Measurements from ENCODE around the gene AGMO.

The AGMO gene
- total RNA-seq, result 0 to 0.07 reads per million in 2 donors

DNA sequence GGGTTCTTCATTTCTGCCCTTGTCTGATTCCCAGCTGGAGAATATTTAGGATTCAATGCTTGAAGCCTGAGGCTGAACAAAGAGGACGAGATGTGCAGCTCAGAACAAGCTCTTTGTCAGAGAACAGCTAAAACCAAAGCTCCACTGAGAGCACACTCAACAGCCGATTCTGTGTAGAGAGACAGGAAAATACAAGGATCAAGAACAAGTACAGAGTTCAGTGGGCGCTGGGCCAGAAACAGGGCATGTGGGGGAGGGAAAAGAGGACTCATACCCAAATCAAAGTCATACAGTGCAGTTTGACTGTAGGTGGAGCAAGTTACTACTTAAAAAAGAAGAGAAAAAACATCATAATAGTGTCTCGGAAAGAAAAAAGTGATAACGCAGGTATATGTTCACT lies at the start of gene AGMO:
Gene AGMO, minus strand, starts transcription at position 181 of the 400 bp plus-strand sequence.
- no peak for DNase-seq

DNA sequence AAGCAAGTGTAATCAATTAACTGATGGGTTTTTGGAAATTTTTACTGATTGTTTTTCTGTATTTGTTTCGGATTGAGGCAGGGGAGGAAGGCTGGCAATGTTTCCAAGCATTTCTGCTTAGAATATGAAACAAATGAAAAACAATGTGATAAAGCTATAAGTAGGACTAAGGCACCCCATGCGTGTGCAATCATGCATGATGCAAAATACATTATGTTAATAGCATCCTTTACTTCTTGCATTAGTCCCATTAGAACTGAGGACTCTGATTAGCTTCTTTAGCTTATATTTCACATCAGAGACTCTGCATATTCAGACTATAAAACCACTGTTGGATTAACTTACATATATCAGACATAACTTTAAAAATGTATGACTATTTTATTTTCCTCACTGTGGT lies 48.7 kb upstream of the AGMO start:
- no peak for DNase-seq

DNA sequence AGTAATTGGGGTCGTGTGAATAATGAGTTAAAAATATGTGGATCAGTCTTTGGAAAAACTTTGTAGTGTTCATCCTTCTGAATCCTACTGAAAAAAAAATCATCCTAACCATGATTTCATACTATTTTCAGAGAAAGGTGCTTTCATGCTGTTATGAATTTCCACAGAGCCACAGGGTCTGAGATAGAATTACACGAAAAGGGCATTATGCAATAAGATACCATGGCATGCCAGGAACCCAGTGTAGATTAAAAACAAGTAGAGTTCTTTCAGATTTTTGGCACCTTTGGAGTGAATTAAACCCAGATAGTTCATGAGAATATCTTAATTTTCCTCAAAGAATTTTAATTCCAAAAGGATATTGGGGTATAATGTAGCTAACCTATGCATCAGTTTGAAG lies 47.5 kb upstream of the AGMO start:
- no peak for DNase-seq

DNA sequence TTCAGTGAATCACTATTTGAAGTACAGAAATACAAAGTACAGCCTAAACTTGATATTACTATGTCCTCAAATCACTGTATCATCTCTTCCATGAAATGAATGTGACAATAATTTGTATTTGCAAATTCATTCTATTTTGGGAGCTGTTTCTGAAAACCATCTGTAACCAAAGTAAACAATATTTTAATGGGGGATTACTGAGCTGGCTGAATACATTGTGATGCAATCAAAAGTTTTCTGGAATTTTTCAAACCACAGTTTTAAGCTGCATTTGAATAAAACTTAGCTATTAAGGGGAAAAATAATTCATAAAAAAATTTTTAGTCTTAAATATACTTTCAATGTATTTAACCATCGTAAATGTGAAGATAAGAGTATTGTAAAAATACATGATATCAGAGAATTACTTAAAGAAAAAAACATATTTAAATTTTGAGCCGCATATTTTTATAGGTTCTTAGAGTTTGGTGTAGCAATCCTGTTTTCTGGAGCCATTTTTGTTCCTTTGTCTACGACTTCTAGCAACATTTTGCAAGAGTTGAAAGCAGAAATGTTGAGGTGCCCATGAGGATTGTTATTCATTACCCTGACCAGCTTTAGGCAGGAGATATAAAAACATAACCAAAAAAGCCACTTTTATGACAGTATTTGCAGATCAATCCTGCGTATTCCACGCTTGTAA lies 45.9 kb upstream of the AGMO start:
- DNase-seq, result no peak

DNA sequence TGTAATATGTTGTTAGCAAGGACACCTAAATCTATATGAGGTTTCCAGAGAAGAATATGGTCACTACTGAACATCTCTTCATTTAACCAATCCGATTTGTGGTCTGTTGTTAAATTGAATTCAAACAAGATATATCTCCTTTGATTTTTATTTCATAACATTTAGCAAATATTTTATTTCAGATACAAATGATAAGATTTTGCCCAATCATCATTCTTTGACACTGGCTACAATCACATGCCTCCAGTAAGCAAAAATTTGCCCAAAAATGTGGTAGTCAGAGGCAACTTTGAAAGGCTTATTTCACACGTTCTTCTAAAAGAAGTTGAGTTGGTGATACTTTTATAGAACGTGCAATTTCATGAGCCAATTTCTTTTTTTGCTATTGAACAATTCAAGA lies 44.7 kb upstream of the AGMO start:
- no peak for DNase-seq

DNA sequence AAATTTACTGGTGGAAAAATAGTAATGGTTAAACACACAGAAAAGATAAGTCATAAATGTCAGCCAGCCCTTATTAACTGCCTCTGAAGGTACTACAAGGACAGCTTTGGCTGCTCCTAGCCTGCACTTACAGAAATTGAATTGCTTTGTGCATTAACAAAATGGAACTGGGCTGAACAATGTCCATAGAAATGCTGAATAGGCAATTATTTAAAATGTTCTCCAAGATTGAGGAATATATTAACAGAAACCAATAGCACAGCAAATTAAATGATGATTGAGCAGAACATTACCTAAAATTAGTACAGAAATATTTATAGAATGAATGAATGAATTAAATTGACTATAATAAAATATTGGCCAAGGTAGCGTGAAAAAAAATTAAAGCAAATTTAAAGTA lies 42.4 kb upstream of the AGMO start:
- no peak for DNase-seq

DNA sequence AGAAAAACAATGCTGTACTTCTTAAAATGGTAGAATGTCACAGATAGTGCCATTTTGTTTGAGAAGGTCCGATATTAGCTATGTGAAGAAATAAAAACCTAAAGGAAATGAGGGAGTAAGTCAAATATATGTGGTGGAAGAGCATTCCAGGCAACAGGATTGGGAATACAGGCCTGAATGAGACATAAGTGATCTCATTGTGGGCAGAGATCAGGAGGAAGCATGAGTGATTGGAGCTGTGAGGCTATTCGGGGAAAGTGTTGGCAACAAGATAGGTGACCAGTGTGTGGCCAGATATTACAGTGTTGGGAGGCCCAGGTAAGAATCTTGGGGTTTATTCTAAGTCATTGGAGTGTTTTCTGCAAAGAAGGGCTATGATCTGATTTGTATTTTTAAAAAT lies 41.3 kb upstream of the AGMO start:
- no peak for DNase-seq

DNA sequence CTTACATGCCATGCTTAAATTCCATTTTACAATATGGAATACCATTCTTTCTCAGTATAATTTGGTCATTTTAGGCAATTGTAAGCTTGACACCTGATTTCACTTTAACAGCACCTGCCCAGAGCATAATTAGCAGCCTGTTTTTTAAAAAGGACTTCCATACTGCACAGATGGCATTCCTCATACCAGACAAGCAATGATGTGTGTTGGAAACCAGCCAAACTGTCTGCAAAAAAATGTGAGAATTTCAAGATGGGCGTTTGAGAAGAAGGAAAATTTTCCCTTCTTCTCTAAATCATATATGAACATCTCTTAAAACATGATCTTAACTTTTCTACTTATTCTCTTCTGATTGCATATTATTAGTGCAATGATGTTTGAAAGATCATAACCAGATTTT lies 40.4 kb upstream of the AGMO start:
- no peak for DNase-seq

DNA sequence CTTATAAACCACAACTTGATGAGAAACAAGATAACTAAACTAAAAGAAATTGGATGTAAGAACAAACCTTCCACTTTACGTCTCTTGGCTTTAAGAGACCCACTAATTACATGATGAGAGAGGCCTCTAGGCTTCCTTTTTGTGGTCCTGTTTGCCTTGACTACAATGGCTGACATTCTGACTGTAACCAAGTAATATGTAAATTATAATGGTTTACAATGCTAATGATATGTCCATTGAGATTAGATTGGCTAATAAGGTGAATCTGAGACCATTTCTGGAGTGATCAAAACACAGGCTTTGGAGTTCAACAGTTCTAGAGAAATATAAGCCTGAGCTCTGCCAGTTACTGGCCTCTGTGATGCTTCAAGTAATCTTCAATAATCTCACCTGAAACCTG lies 39.4 kb upstream of the AGMO start:
- no peak for DNase-seq

DNA sequence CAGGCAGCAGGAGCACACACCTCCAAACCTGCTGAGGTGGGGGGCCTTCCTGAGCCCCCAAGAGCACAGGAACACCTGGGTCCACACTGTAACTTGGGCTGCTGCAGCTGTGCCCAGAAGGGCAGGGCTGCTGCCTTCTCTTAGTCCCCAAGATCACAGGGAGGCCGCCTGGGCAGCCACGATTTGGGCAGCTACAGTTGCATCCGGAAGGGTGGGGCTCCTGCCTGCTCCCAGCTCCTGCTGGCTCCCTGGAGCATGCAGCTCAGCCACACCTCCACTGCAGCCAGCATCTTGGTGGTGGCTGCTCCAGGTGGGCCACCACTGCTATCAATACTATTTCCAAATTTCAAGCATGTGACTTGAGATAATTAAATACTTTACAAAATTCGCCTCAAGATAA lies 38.5 kb upstream of the AGMO start:
- no peak for DNase-seq

DNA sequence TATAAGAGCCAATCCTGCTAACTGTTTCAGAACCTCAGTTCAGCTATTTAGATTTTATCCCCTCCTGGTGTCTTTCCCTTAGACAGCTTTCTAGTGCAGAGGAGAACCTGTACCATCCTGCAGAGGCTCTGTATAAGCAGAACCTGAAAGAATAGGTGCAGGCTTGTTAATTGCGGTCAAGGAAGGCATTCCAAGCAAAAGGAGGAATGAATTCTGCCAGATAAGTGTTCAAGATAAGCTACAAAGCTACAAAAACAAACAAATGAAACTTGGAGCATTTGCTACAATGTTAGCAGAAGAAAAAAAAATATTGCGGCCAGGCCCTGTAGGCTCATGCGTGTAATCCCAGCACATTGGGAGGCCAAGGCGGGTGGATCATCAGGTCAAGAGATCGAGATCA lies 32.6 kb upstream of the AGMO start:
- DNase-seq, result no peak

DNA sequence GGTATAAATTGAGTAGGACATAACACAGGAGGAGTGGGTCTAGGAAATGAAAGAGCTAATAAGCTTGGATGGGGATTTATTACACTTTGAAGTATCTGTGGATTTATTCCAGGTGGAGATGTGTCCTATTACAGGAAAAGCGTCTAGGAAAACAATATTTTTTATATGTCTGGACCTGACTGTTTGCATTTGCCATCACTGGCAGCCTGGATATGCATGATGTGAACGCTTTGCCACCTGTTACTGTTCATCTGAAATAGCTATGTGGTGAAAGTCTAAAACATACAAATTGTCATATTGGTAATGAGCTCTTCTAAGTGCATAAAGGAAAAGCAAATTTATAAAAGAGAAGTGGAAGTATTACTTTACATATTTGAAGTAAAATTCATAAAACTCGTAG lies 31.6 kb upstream of the AGMO start:
- DNase-seq, result no peak

DNA sequence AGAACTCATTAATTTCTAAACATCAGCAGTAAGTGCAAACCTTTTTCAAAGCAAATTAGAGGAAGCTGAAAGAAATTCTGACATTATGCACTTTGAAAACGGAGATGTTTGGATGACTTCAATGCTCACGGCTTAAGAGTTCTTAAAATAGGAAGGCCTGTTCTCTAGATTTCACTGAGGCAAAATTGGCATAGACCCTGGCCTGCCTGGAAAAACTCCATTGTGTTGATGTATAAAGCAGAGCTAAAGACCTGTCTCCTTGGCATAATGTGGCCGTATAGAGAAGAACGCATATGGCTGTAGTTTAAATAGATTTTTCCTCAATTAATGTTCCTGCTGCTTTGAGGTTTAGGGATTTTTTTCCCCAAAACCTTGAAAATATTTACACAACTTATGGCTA lies 24.5 kb upstream of the AGMO start:
- DNase-seq, result no peak

DNA sequence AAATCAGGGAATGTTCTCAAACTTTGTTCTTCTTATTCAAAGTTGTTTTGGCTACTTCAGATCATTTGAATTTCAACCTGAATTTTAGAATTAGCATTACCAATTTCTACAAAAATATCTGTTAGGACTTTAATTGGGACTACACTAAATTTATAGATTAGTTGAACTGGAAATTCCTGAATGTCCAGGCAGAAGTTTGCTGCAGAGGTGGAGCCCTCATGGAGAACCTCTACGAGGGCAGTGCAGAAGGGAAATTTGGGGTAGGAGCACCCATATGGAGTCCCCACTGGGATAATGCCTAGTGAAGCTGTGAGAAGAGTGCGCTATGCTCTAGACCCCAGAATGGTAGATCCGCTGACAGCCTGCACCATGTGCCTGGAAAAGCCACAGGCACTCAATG lies 22.8 kb upstream of the AGMO start:
- no peak for DNase-seq

DNA sequence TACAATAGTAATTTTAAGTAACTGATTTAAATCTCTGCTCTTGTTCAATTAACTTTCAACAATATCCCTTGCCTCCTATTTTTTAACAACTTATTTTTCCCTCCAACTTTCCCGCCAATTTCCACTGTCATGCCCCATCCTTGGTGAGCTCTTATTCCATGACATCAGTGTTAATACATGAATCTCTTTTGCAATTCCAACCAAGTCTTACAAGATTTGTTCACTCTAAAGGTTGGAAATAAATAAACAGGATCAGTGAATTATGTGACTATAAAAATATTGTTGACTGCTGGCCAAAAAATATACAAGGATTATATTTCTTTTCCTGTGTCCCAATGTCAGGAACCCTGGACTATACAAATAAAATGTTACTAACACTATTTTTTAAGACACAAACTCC lies 21.0 kb upstream of the AGMO start:
- DNase-seq, result no peak

DNA sequence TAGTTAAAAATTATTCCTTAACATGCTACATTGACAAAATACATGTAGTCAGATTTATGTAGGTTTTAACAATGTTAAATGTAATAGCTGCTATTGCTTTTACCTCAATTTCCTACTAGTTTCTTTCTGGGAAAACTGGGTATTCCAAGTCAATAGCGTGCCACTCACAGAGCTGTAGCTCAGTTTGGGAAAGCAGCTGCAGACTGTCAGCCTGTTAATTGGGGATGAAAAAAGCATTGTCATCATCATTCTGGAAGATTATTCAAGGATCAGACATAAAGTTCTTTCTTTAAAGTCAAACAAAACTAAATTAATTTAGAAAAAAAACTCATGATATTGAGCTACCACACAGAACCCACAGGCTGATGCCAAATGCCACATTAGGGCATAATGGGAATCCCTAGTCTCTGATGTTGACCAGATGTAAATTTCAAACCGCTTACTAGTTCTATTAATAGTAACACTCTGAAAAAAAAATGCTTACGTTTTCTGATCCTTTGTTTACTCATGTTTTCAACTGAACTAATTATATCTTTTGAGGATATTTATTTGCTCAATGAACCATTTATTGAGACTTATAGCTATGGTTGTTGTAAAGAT lies 19.6 kb upstream of the AGMO start:
- DNase-seq, result no peak

DNA sequence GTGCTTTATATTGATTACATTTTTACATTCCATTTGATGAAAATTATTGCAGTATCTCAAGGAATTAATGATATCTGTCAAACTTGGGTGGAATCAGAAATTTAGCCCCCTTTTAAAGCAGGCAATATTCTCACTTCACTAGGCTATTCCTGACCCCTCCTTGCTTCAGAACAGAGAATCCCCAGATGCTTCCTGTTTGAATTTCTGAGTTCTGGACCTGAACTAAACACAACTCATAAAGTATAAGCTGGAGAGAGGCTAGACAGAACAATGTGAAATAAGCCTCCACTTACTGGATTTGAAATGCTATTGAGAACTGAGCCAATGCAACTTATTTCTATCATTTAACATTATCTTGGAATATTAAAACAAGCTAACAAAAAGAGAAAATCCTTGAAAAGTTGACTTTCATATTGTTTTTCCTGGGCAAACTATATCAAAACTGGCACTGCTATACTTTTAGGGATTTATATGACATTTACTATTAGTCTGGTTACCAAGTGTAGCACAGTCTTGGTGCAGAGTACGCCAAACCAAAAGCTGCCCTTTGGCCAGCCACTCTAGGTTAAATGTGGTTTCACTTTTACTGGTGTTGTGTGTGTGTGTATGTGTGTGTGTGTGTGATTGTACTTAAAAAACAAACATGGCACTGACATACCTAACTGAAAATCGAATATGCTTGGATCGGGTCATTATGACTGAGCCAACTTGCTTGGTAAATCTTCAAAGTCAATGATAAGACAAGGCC lies 19.0 kb upstream of the AGMO start:
- DNase-seq, result no peak

DNA sequence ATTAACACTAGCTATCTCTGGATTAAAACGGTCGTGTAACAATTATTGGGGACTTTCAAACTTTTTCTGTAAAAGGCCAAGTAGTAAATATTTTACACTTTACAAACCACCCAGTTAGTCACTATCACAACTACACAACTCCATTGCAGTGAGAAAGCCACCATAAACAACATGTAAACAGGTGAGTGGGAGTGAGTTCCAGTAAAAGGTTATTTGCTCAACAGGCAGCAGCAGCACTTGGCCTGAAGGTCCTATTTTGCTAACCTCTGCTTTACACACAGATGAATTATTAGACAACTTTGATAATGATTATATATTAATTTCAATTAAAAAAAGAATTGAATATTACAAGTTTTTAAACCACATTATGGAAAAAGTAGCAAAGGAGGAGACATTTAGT lies 15.8 kb upstream of the AGMO start:
- DNase-seq, result no peak

DNA sequence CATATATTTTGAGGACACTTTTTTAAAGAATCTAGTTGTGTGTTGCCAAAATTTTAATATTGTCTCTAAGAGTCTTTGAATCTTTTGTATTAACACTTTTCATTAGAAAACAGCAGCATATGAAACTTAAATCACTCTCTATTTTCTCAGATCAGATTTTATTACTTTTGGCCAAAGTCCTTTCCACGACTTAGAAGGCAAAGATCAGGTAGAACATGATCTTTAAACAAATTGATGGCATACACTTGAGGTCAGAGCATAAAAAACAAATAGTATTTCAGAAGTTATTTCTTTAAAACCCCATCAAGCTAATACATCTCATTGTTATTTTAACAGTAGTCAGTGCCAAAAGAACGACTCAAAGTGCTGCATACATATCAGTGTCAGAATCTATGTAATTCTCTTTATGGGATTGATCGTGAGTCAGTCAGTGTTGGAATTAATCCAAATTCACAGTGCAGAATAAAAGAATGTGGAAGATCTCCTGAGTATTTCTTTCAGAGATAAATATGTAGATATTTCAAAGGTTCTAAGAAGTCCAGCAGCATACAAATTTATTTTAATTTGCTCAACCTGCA lies 9.6 kb upstream of the AGMO start:
- no peak for DNase-seq

DNA sequence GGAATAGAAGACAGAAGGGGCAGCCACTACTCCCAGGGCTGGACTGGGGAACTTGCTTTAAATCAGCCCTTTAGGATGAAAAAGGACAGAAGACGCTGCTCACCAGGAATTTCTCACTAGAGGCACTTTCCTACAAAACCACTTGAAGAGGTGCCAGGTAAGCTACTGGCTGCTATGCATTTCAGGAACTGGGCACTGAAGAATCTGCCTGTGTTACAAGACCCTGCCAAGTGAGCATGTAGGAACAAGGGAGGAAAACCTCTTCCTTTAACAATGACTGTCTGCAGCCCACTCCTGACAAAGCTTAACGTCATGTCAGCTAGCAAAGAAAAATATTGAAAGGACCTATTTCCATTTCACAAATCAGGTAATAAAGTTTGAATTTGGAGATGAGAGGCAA lies 5.8 kb upstream of the AGMO start:
- DNase-seq, result no peak

DNA sequence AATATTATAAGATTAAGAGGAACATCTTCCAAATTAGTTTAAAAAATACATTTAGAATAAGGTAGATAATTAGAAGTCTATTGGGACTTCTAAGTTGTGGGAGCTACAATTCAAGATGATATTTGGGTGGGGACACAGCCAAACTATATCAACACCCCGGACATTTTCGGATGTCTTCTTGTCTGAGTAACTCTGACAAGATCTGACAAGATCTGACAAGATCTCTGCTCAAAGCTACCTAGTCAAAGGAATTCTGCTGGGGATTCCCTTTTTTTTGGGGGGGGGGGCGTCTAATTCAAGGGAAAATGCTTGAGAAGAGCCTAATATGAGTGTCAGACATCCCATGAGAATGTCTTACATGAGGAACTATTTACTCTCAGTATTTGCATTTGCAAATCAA lies 5.2 kb upstream of the AGMO start:
- DNase-seq, result no peak

DNA sequence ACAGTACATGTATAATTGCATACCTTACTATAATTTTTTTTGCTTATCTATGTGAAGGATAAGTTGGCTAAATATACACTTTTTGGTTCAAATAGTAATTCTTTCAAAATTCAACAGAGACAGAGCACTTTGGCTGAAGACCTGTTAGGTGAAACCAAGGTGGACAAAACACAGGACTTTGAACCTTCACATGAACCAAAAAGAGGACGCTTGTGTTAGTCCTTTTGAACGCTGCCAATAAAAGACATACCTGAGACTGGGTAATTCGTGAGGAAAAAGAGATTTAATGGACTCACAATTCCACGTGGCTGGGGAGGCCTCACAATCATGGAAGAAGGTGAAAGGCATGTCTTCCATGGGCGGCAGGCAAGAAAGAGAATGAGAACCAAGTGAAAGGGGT lies 4.7 kb upstream of the AGMO start:
- no peak for DNase-seq

DNA sequence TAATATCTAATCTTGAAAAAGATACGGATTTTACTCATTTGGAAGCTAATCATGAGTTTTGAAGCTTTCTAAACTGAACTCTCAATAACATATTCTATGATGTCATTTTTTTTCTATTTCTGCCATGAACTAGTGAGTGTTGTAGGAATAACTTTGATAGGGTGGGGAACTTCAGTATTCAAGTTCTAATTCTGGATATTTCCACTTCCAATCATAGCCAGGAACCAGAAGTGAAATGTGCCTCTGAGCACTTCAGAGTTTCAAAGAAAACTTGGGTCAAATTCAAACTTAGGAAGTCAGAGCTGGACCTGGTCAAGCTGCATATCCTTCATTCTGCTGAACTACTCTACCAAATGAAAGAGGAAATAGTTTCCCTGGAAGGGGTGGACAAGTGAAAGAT lies 847 bp downstream of the AGMO start:
- DNase-seq, result no peak

DNA sequence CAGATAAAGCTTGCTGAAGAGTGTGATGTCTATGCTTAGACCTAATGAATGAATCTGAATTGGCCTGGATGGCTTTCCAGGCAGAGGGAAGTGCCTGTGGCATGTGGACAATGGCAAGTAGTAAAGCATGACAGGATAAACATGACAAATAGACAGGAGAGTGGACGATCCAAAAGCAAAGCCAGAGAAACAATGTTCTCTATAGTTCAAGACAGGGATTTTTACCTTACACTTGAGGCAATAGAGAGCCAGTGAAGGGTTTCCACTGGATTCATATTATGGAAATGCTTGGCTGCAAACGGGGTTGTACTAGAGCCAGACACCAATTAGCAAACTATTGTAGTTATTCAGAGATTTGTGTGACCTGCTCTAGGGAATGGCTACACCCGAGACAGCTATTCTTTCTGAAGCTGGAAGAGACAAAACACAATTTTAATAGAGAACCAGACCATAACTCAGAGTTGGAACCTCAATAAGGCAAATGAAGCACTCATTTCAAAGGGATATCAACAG lies 2.3 kb downstream of the AGMO start:
- no peak for DNase-seq
